ENCODE data around the gene KIAA0513. TPM values are rescaled to one million over a fixed set of nuclear protein-coding genes. Genes with fewer than 3 reads are reported as not detected.

Gene KIAA0513
- total RNA-seq, 8 experiments from 2014 or later = 13.4 to 47.7 (median 16.8) TPM

- WGBS, 10 experiments = 80 to 100% (median 90%) methylated on average over 1 to 7 of the region's 9 CpGs; no CpG with 5 or more reads in 2 of the 10 experiments
- Histone ChIP-seq H3K4me1 (replicated peaks in 1 of 2) (peaks cover 26% of the 10 kb centered on the region in 2 donors), H3K27ac (no peak overlapping the region), H3K4me3 (no peak overlapping the region)
- no peak for ATAC-seq (replicated peaks in 6 of 8)
- in situ Hi-C loops (cut with MboI; ENCODE audit: low pct_unique_long_range_greater_than_20kb in 2 of 9, low sequenced_read_pairs in 9 of 9, unreplicated experiment in 9 of 9) = no loop called here
These were observed 100.7 kb downstream of the KIAA0513 start for GRCh38 chr16:85128079-85128837.

DNA sequence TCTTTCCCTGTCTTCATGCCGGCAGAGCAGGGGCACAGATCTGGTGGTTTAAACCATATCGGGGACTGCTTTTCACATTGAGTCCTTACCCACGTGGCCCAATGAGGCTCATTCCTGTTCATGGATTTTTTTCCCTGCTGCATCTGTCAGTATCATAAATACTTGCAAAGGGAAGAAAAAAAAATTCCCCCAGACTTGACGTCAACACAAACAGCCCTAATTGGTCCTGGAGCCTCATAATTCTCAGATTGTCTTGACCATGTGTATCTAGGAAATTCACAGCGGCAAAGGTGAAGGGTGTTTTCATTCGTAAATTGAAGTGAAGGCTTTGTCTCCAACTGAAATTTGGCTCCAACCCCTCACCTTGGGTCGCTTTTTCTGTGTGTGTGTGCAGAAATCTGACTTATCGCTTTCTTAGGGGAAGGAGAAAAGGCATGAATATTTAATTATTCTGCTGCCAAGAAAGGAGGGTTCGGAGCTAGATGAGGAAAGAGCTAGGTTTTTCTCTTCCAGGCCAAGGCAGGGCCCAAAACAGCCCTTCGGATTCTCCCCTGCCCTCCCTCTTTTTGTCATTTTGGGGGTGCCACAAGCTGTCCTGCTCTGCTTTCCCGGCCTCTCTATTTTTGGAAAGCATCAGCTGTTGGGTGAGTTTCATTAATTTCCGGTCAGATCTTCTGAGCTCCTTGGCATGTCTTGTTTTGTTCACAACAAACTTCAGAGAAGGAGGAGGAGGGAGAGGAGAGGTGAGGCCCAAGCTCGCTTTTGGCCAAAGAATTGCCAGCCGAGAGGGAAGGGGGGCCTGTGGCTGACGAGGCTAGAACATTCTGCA is 102.5 kb downstream of the KIAA0513 start:
- Histone ChIP-seq H3K27ac (peak overlapping the region; percentile 28 to 31), H3K4me1 (replicated peaks in 1 of 2) (peaks cover 26% of the 10 kb centered on the region in 2 donors), H3K4me3 (no peak overlapping the region)
- ATAC-seq (replicated peaks in 6 of 8) = peak; percentile 11 to 83 (median 68)
- in situ Hi-C loops (cut with MboI; ENCODE audit: low pct_unique_long_range_greater_than_20kb in 2 of 9, low sequenced_read_pairs in 9 of 9, unreplicated experiment in 9 of 9) = no loop called here
- 12 to 80% (median 59%) methylated on average over 5 to 11 of the region's 15 CpGs for WGBS, 10 experiments

DNA sequence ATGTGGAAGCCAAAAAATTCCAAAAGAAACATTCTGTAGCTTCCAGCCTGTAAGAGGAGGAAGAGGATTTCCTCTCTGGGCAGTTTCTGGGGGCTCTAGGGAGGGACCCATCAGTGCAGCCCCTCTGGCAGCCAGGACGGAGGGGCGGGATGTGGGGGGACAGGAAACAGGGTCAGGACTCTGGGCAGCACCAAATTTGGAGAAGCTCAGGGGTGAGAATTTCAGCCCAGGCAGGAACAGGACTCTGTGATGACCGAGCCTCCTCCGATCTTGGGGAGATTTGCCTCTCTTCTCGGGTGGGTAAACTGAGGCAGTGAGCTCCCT is 103.1 kb downstream of the KIAA0513 start:
- no peak overlapping the region for H3K4me3 ChIP-seq
- peaks cover 26% of the 10 kb centered on the region in 2 donors for H3K4me1 ChIP-seq (replicated peaks in 1 of 2)
- H3K27ac ChIP-seq = no peak overlapping the region
- in situ Hi-C loops (cut with MboI; ENCODE audit: low pct_unique_long_range_greater_than_20kb in 2 of 9, low sequenced_read_pairs in 9 of 9, unreplicated experiment in 9 of 9) = no loop called here
- ATAC-seq (replicated peaks in 6 of 8) = no peak
- whole genome bisulfite sequencing, 10 experiments = no CpG with 5 or more reads among the region's 5 CpGs

DNA sequence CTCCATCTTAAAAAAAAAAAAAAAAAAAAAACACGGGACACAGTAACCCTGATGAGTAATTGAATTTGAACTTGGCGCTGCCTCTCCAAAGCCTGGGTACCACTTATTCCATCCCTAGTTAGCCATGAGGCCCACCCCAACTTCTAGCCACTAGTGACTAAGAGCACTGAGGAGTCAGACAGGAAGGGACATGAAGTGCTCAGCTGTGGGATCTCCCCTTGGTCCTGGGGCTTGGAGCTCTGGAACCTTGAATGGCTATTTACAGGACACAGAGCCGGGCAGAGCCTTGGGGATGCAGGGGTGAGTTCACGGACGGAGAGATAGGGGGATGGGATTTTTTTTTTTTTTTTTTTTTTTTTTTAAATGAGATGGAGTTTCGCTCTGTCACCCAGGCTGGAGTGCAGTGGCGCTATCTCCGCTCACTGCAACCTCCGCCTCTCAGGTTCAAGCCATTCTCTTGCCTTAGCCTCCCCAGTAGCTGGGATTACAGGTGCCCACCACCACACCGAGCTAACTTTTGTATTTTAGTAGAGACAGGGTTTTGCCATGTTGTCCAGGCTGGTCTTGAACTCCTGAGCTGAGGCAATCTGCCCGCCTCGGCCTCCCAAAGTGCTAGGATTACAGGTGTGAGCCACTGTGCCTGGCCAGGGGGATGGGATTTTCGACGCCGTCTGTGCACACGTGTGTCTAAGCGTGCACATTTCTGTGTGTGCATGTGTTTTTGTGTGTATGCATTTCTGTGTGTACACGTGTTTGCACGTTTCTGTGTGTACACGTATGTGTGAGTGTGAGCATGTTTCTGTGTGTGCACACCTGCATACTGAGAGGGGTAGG is 105.1 kb downstream of the KIAA0513 start:
- 88 to 100% (median 92%) methylated on average over 1 to 10 of the region's 20 CpGs; no CpG with 5 or more reads in 3 of the 10 experiments for WGBS, 10 experiments
- in situ Hi-C loops (cut with MboI; ENCODE audit: low pct_unique_long_range_greater_than_20kb in 2 of 9, low sequenced_read_pairs in 9 of 9, unreplicated experiment in 9 of 9) = no loop called here

GRCh38 chr16:85133290-85133599 is 105.7 kb downstream of the KIAA0513 start:
- in situ Hi-C loops (cut with MboI; ENCODE audit: low pct_unique_long_range_greater_than_20kb in 2 of 9, low sequenced_read_pairs in 9 of 9, unreplicated experiment in 9 of 9) = no loop called here
- peaks cover 23 to 31% of the 10 kb centered on the region in 2 donors for H3K4me1 ChIP-seq (replicated peaks in 1 of 2)
- WGBS, 10 experiments = 100% methylated on average over 1 of the region's 1 CpG; no CpG with 5 or more reads in 9 of the 10 experiments
- no peak overlapping the region for H3K4me3 ChIP-seq
- ATAC-seq (replicated peaks in 6 of 8) = no peak
- no peak overlapping the region for H3K27ac ChIP-seq

More for the DNA sequence above, 105.1 kb downstream of the KIAA0513 start:
- H3K4me3 ChIP-seq = no peak overlapping the region
- no peak for ATAC-seq (replicated peaks in 6 of 8)
- no peak overlapping the region for H3K27ac ChIP-seq
- H3K4me1 ChIP-seq (replicated peaks in 1 of 2) = peaks cover 18 to 28% of the 10 kb centered on the region in 2 donors

DNA sequence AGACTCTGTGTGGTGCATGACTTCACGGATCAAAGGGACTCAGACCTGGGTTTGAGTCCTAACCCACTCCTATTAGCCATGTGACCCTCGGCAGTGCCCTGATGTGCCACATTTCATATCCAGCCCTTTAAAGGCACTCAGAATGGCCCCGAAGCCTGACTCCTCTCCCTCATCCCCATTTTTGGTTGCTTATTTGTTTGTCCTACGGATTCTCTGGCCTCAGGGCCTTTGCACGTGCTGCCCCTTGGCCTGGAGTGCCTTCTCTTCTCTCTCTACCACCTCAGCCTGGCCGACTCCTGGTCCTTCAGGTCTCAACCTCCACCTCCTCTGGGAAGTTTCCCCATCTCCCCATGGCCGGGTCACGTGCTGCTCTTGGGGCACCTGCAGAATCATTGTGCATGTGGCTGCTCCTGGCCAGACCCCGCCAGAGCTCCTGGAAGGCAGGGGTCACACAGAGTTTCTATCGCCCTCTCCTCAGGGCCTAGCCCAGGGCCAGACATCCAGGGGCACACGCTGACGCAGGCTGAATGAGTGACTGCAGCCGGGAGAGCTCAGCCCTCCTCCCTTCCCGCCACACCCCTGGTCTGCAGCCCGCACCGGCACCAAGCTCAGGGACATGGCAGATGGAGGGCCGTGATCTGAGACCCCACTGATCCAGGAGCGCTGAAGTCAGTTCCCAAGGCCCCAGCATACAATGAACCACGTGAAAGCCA is 106.6 kb downstream of the KIAA0513 start:
- WGBS, 10 experiments = 60 to 97% (median 83%) methylated on average over 1 to 15 of the region's 19 CpGs; no CpG with 5 or more reads in 1 of the 10 experiments
- no peak for ATAC-seq (replicated peaks in 6 of 8)
- Histone ChIP-seq H3K27ac (no peak overlapping the region), H3K4me3 (no peak overlapping the region), H3K4me1 (replicated peaks in 1 of 2) (peaks cover 27 to 31% of the 10 kb centered on the region in 2 donors)
- in situ Hi-C loops (cut with MboI; ENCODE audit: low pct_unique_long_range_greater_than_20kb in 2 of 9, low sequenced_read_pairs in 9 of 9, unreplicated experiment in 9 of 9) = no loop called here

GRCh38 chr16:85134789-85135142 is 107.2 kb downstream of the KIAA0513 start:
- in situ Hi-C loops (cut with MboI; ENCODE audit: low pct_unique_long_range_greater_than_20kb in 2 of 9, low sequenced_read_pairs in 9 of 9, unreplicated experiment in 9 of 9) = no loop called here
- Histone ChIP-seq H3K4me1 (replicated peaks in 1 of 2) (peaks cover 25 to 26% of the 10 kb centered on the region in 2 donors), H3K27ac (no peak overlapping the region), H3K4me3 (no peak overlapping the region)
- WGBS, 10 experiments = 0 to 100% (median 88%) methylated on average over 1 to 6 of the region's 14 CpGs; no CpG with 5 or more reads in 6 of the 10 experiments
- no peak for ATAC-seq (replicated peaks in 6 of 8)

- 0 to 100% (median 59%) methylated on average over 2 to 10 of the region's 12 CpGs; no CpG with 5 or more reads in 2 of the 10 experiments for WGBS, 10 experiments
- no peak overlapping the region for H3K27ac ChIP-seq
- H3K4me3 ChIP-seq = no peak overlapping the region
- peaks cover 15 to 17% of the 10 kb centered on the region in 2 donors for H3K4me1 ChIP-seq (replicated peaks in 1 of 2)
- peak in 2 of 8 experiments; percentile 5 to 10 for ATAC-seq (replicated peaks in 6 of 8)
- in situ Hi-C loops (cut with MboI; ENCODE audit: low pct_unique_long_range_greater_than_20kb in 2 of 9, low sequenced_read_pairs in 9 of 9, unreplicated experiment in 9 of 9) = no loop called here
These were observed 108.7 kb downstream of the KIAA0513 start for GRCh38 chr16:85136213-85136701.

GRCh38 chr16:85136702-85137322 is 109.2 kb downstream of the KIAA0513 start:
- Histone ChIP-seq H3K4me1 (replicated peaks in 1 of 2) (peaks cover 16 to 20% of the 10 kb centered on the region in 2 donors), H3K4me3 (no peak overlapping the region), H3K27ac (no peak overlapping the region)
- peak in 6 of 8 experiments; percentile 5 to 63 (median 14) for ATAC-seq (replicated peaks in 6 of 8)
- in situ Hi-C loops (cut with MboI; ENCODE audit: low pct_unique_long_range_greater_than_20kb in 2 of 9, low sequenced_read_pairs in 9 of 9, unreplicated experiment in 9 of 9) = no loop called here
- WGBS, 10 experiments = 0 to 97% (median 50%) methylated on average over 1 to 6 of the region's 17 CpGs; no CpG with 5 or more reads in 4 of the 10 experiments

DNA sequence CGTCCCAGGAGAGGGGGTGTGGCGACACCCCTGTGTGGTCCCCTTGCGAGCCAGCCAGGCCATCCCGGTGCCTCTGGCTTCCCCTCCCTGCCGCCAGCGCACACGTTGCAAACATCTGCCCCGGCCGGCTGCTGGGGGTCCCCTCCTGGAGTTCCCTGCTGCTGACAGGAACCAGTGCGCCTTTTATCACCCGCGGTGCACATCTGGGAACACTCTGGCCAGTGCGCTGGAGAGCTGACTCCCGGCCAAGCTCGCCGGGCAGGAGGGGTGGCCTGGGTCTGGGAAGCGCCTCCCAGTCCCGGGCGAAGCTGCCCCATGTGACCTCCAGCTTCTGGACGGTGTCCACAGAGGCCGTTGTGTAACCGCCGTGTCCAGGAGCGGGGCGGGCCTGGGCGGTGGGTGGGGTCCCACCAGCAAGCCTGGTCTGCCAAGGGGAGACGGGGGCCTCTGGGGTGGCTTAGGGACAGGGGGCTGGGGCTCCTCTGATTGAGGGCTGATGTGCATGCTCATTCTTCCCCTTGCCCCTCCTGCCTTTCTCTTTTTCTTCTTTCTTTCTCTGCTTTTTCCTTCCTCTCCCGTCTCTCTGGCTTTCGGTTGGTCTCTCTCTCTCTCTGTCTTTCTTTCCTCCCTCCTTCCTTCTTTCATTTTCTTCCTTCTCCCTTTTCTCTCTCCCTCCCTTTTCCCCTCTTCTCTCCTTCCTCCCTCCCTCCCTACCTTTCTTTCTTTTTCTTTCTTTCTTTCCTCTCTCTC is 109.9 kb downstream of the KIAA0513 start:
- ATAC-seq (replicated peaks in 6 of 8) = peak; percentile 84 to 97 (median 94)
- in situ Hi-C loops (cut with MboI; ENCODE audit: low pct_unique_long_range_greater_than_20kb in 2 of 9, low sequenced_read_pairs in 9 of 9, unreplicated experiment in 9 of 9) = no loop called here
- peak overlapping the region in 1 of 2 donors; percentile 3 for H3K27ac ChIP-seq
- H3K4me3 ChIP-seq = no peak overlapping the region
- peaks cover 23 to 27% of the 10 kb centered on the region in 2 donors for H3K4me1 ChIP-seq (replicated peaks in 1 of 2)
- 13 to 100% (median 47%) methylated on average over 1 to 6 of the region's 29 CpGs; no CpG with 5 or more reads in 3 of the 10 experiments for WGBS, 10 experiments

- Histone ChIP-seq H3K4me1 (replicated peaks in 1 of 2) (peaks cover 28% of the 10 kb centered on the region in 2 donors), H3K4me3 (no peak overlapping the region), H3K27ac (no peak overlapping the region)
- WGBS, 10 experiments = 39 to 100% (median 75%) methylated on average over 1 to 8 of the region's 12 CpGs
- no peak for ATAC-seq (replicated peaks in 6 of 8)
- in situ Hi-C loops (cut with MboI; ENCODE audit: low pct_unique_long_range_greater_than_20kb in 2 of 9, low sequenced_read_pairs in 9 of 9, unreplicated experiment in 9 of 9) = no loop called here
These were observed 110.7 kb downstream of the KIAA0513 start for GRCh38 chr16:85138073-85138824.

Data from motor neuron (in vitro differentiated cells).